Thoracic aorta (tissue), 2 donors: ENCODE results near the gene CLEC3A. TPM values are rescaled to one million over a fixed set of nuclear protein-coding genes. Genes with fewer than 3 reads are reported as not detected.
A peak's percentile ranks its signal among the peaks of the same experiment; 100 is the strongest.

Experiments
- ATAC-seq: fragments of 150-250 bp; one replicate; pipeline ENCODE4 v1.8.0; 2017; ENCODE audit warnings: low read depth; ENCODE audit not compliant: insufficient number of reproducible peaks, low FRiP score
- DNase-seq: peaks from one replicate; pipeline ENCODE4 v3.0.0-alpha.2; 2020; ENCODE audit warnings: low spot score
- H3K27ac ChIP-seq, 2 donors: fragments of 200-600 bp; sonication (generic); 1 replicate in 1 of 2; 2 replicates in 1 of 2; pipeline ENCODE4 v1.5.1; 2016; ENCODE audit warnings: mild to moderate bottlenecking in 2 of 2, moderate library complexity in 2 of 2
- H3K27me3 ChIP-seq: fragments of 200-600 bp; sonication (generic); replicated peaks from 2 replicates; pipeline ENCODE4 v1.6.0; 2016; ENCODE audit warnings: mild to moderate bottlenecking; ENCODE audit not compliant: insufficient read depth
- H3K36me3 ChIP-seq: fragments of 200-600 bp; sonication (generic); one replicate; pipeline ENCODE4 v1.5.1; 2016
- H3K4me1 ChIP-seq, 2 donors: fragments of 200-600 bp; sonication (generic); 1 replicate in 1 of 2; 2 replicates in 1 of 2; pipeline versions ENCODE4 v1.5.1 to v1.6.0; 2016; ENCODE audit warnings: low read depth in 2 of 2, mild to moderate bottlenecking in 1 of 2; ENCODE audit not compliant: control insufficient read depth in 1 of 2
- H3K4me3 ChIP-seq: fragments of 200-600 bp; sonication (generic); 2 replicates; pipeline ENCODE4 v1.5.1; 2016; ENCODE audit warnings: mild to moderate bottlenecking
- H3K9me3 ChIP-seq: fragments of 200-600 bp; sonication (generic); 2 replicates; pipeline ENCODE4 v1.5.1; 2016
- CTCF ChIP-seq: fragments of 200-600 bp; sonication (generic); IDR thresholded peaks from one replicate; pipeline ENCODE4 v1.5.1; 2019; ENCODE audit warnings: antibody characterized with exemption
- total RNA-seq, 2 donors: library from RNA; depleted of rRNA; stranded (reverse); fragments of >200 nt; gene quantifications; one replicate each; pipeline versions ENCODE4 v1.1.0 to v1.2.3, GENCODE V29; 2016

Gene CLEC3A
- total RNA-seq, 2 donors from 2014 or later, result not detected

- ATAC-seq (peak; percentile 85), DNase-seq (peak; percentile 49)
- peak overlapping the region in 1 of 2 donors; percentile 47 for H3K27ac ChIP-seq
- peak; percentile 93 for TF ChIP-seq CTCF
- H3K27me3 ChIP-seq, result no peaks in the 10 kb centered on the region
- H3K4me1 ChIP-seq, result peaks cover 0 to 10% of the 10 kb centered on the region in 2 donors
- H3K4me3 ChIP-seq, result peak overlapping the region; percentile 32
- no peaks in the 10 kb centered on the region for H3K9me3 ChIP-seq
- no peaks in the 10 kb centered on the region for H3K36me3 ChIP-seq
These were observed 19.3 kb upstream of the CLEC3A start for GRCh38 chr16:78002915-78003538.

- DNase-seq (no peak), ATAC-seq (no peak)
- Histone ChIP-seq H3K4me1 (peaks cover 0 to 10% of the 10 kb centered on the region in 2 donors), H3K36me3 (no peaks in the 10 kb centered on the region), H3K4me3 (no peak overlapping the region), H3K9me3 (no peaks in the 10 kb centered on the region), H3K27me3 (no peaks in the 10 kb centered on the region), H3K27ac (no peak overlapping the region)
- TF ChIP-seq CTCF, result no peak
These were observed 17.8 kb upstream of the CLEC3A start for GRCh38 chr16:78004517-78004916.

GRCh38 chr16:78005881-78006280 lies 16.5 kb upstream of the CLEC3A start:
- H3K9me3 ChIP-seq, result no peaks in the 10 kb centered on the region
- H3K36me3 ChIP-seq, result no peaks in the 10 kb centered on the region
- ATAC-seq (no peak), DNase-seq (no peak)
- H3K27me3 ChIP-seq, result no peaks in the 10 kb centered on the region
- no peak overlapping the region for H3K27ac ChIP-seq
- H3K4me3 ChIP-seq, result no peak overlapping the region
- no peak for TF ChIP-seq CTCF
- peaks cover 0 to 10% of the 10 kb centered on the region in 2 donors for H3K4me1 ChIP-seq

- DNase-seq (no peak), ATAC-seq (no peak)
- Histone ChIP-seq H3K27ac (no peak overlapping the region), H3K27me3 (no peaks in the 10 kb centered on the region), H3K4me3 (no peak overlapping the region), H3K9me3 (no peaks in the 10 kb centered on the region), H3K4me1 (peaks cover 0 to 5% of the 10 kb centered on the region in 2 donors), H3K36me3 (no peaks in the 10 kb centered on the region)
- no peak for TF ChIP-seq CTCF
These were observed 15.2 kb upstream of the CLEC3A start for GRCh38 chr16:78007121-78007520.

- Histone ChIP-seq H3K36me3 (no peaks in the 10 kb centered on the region), H3K4me1 (no peaks in the 10 kb centered on the region), H3K4me3 (no peak overlapping the region), H3K27me3 (no peaks in the 10 kb centered on the region), H3K9me3 (no peaks in the 10 kb centered on the region), H3K27ac (no peak overlapping the region)
- ATAC-seq (no peak), DNase-seq (no peak)
- no peak for TF ChIP-seq CTCF
These were observed 1.8 kb downstream of the CLEC3A start for GRCh38 chr16:78024159-78024558.
